NCI-H446 treated with DMSO at 0.1 percent for 48 hours (cell line): ENCODE results near the gene GORAB.

Experiments
- DNase-seq: peaks from one replicate; lab custom pipeline; 2025; lab: John Stamatoyannopoulos, UW

GORAB gene

GRCh38 chr1:170531758-170532657 is at the start of gene GORAB:
Gene GORAB, plus strand, starts transcription at chr1:170532166. Its CDS starts 58 bp downstream, at chr1:170532224.
- peak; percentile 97 for DNase-seq

- no peak for DNase-seq
Measured at GRCh38 chr1:170483051-170483450, 48.9 kb upstream of the GORAB start.

GRCh38 chr1:170487503-170487902 is 44.5 kb upstream of the GORAB start:
- no peak for DNase-seq

GRCh38 chr1:170491291-170491690 is 40.7 kb upstream of the GORAB start:
- DNase-seq, result no peak

GRCh38 chr1:170494369-170494768 is 37.6 kb upstream of the GORAB start:
- DNase-seq, result no peak

- DNase-seq, result no peak
Measured at GRCh38 chr1:170495006-170495405, 37.0 kb upstream of the GORAB start.

GRCh38 chr1:170498876-170499275 is 33.1 kb upstream of the GORAB start:
- no peak for DNase-seq

GRCh38 chr1:170503665-170504064 is 28.3 kb upstream of the GORAB start:
- no peak for DNase-seq

GRCh38 chr1:170510163-170510562 is 21.8 kb upstream of the GORAB start:
- DNase-seq, result no peak

- DNase-seq, result no peak
Measured at GRCh38 chr1:170511038-170511437, 20.9 kb upstream of the GORAB start.

GRCh38 chr1:170513138-170513537 is 18.8 kb upstream of the GORAB start:
- no peak for DNase-seq

- DNase-seq, result no peak
Measured at GRCh38 chr1:170518185-170518834, 13.7 kb upstream of the GORAB start.

GRCh38 chr1:170518965-170519364 is 13.0 kb upstream of the GORAB start:
- no peak for DNase-seq

- peak; percentile 54 for DNase-seq
Measured at GRCh38 chr1:170520601-170521000, 11.4 kb upstream of the GORAB start.

- DNase-seq, result no peak
Measured at GRCh38 chr1:170521818-170522217, 10.1 kb upstream of the GORAB start.

- DNase-seq, result no peak
Measured at GRCh38 chr1:170530972-170531757, 801 bp upstream of the GORAB start.

GRCh38 chr1:170533298-170533697 is 1.3 kb downstream of the GORAB start:
- no peak for DNase-seq

- no peak for DNase-seq
Measured at GRCh38 chr1:170534626-170535147, 2.7 kb downstream of the GORAB start.

GRCh38 chr1:170535418-170535817 is 3.5 kb downstream of the GORAB start:
- no peak for DNase-seq

GRCh38 chr1:170536924-170537551 is 5.1 kb downstream of the GORAB start:
- DNase-seq, result no peak

GRCh38 chr1:170537798-170538503 is 6.0 kb downstream of the GORAB start:
- no peak for DNase-seq
